Bronchial epithelial cell (primary cell): ENCODE measurements around the gene VDAC2. TPM values are rescaled to one million over a fixed set of nuclear protein-coding genes. Genes with fewer than 3 reads are reported as not detected.
A peak's percentile ranks its signal among the peaks of the same experiment; 100 is the strongest.
"Not testable (repeated sequence)": the region's sequence is repeated elsewhere in the genome, so short reads cannot be mapped to it uniquely, and the experiment has no call there.

Source experiments
- DNase-seq: peaks from one replicate; pipeline ENCODE4 v3.0.0-alpha.2; 2010; ENCODE audit warnings: low read depth
- FAIRE-seq: peaks from 2 replicates; lab custom pipeline; 2011; peaks lifted over from hg19 to GRCh38; lab: Jason Lieb, UNC
- H3K27me3 ChIP-seq: 2 replicates; pipeline ENCODE4 v1.5.1; 2011; ENCODE audit warnings: low read length; ENCODE audit not compliant: control insufficient read depth, insufficient read depth
- H3K36me3 ChIP-seq: 2 replicates; pipeline ENCODE4 v1.5.1; 2011; ENCODE audit warnings: low read length; ENCODE audit not compliant: control insufficient read depth, insufficient read depth
- H3K4me3 ChIP-seq: 2 replicates; pipeline ENCODE4 v1.5.1; 2011; ENCODE audit warnings: mild to moderate bottlenecking, low read depth, low read length, control low read depth
- total RNA-seq: library from RNA; depleted of rRNA; stranded (reverse); fragments of >200 nt; gene quantifications from 2 replicates; pipeline ENCODE4 v1.2.1, GENCODE V29; 2014
- TF ChIP-seq, protein P1 (sequence below): IDR thresholded peaks from 2 replicates; pipeline ENCODE4 v1.5.1; 2011; ENCODE audit warnings: mild to moderate bottlenecking, moderate library complexity, low read length, control low read depth, inconsistent platforms; ENCODE audit not compliant: insufficient read depth, severe bottlenecking

VDAC2 gene
- total RNA-seq, 1 donor from 2014 or later = 270 TPM

- no peaks in the 10 kb centered on the region for H3K27me3 ChIP-seq
- DNase-seq (no peak), FAIRE-seq (no peak)
- H3K4me3 ChIP-seq = no peak overlapping the region
- no peaks in the 10 kb centered on the region for H3K36me3 ChIP-seq
- TF ChIP-seq, protein P1, sequence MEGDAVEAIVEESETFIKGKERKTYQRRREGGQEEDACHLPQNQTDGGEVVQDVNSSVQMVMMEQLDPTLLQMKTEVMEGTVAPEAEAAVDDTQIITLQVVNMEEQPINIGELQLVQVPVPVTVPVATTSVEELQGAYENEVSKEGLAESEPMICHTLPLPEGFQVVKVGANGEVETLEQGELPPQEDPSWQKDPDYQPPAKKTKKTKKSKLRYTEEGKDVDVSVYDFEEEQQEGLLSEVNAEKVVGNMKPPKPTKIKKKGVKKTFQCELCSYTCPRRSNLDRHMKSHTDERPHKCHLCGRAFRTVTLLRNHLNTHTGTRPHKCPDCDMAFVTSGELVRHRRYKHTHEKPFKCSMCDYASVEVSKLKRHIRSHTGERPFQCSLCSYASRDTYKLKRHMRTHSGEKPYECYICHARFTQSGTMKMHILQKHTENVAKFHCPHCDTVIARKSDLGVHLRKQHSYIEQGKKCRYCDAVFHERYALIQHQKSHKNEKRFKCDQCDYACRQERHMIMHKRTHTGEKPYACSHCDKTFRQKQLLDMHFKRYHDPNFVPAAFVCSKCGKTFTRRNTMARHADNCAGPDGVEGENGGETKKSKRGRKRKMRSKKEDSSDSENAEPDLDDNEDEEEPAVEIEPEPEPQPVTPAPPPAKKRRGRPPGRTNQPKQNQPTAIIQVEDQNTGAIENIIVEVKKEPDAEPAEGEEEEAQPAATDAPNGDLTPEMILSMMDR = no peak
These were observed 24.3 kb upstream of the VDAC2 start for GRCh38 chr10:75186310-75186709.

DNA sequence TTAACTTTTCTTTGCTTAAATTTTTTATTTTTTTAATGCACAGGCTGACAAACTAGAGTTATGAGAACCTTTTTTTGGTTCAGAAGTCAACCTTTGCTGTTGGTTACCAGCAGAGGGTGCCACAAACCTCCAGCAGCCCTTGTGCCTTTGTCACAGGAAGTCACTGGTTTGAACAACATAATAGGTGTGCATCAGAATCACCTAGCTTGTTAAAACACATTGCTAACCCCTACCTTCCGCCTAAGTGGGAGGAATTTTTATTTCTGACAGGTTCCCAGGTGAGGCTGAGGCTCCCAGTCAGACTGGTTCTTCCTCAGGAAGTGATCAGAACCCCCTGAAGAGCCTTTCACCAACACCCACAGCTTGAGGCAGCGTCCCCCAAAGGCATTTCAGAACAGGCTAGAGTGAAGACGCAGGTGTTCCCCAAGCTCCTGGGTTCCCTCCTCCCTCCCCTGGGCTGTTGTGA lies 22.6 kb upstream of the VDAC2 start:
- FAIRE-seq (no peak), DNase-seq (peak; percentile 93)
- Histone ChIP-seq H3K27me3 (no peaks in the 10 kb centered on the region), H3K36me3 (no peaks in the 10 kb centered on the region), H3K4me3 (no peak overlapping the region)
- TF ChIP-seq, protein P1 = peak; percentile 83

DNA sequence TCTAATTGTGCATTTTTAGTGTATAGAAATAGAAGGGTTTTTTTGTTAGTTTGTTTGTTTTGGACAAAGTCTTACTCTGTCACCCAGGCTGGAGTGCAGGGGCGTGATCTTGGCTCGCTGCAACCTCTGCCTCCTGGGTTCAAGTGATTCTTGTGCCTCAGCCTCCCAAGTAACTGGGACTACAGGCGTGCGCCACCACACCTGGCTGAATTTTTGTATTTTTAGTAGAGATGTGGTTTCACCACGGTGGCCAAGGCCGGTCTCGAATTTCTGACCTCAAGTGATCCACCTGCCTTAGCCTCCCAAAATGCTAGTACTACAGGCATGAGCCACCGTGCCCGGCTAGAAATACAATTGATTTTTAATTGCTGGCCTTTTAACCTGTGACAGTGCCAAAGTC lies 22.1 kb upstream of the VDAC2 start:
- FAIRE-seq, DNase-seq, H3K27me3 ChIP-seq, H3K4me3 ChIP-seq, H3K36me3 ChIP-seq: not testable (repeated sequence)

- DNase-seq = no peak
- no peak for FAIRE-seq
These were observed 21.1 kb upstream of the VDAC2 start for GRCh38 chr10:75189266-75190096.

GRCh38 chr10:75191821-75192568 lies 18.6 kb upstream of the VDAC2 start:
- H3K4me3 ChIP-seq = no peak overlapping the region
- TF ChIP-seq, protein P1 = peak; percentile 8
- H3K36me3 ChIP-seq = no peaks in the 10 kb centered on the region
- DNase-seq = peak; percentile 96
- no peak for FAIRE-seq
- H3K27me3 ChIP-seq = no peaks in the 10 kb centered on the region

More at GRCh38 chr10:75189266-75190096, 21.1 kb upstream of the VDAC2 start:
- TF ChIP-seq, protein P1 = no peak
- no peaks in the 10 kb centered on the region for H3K36me3 ChIP-seq
- H3K4me3 ChIP-seq = no peak overlapping the region
- no peaks in the 10 kb centered on the region for H3K27me3 ChIP-seq

- H3K4me3 ChIP-seq, DNase-seq, FAIRE-seq, H3K36me3 ChIP-seq, H3K27me3 ChIP-seq: not testable (repeated sequence)
These were observed 16.0 kb upstream of the VDAC2 start for GRCh38 chr10:75194625-75195024.
